MM.1S (cell line): Measurements from ENCODE around the gene AAK1.

ENCODE experiments used
- DNase-seq: peaks from one replicate; pipeline ENCODE4 v3.0.0-alpha.2; 2015
- H2AFZ ChIP-seq: fragments of 300-600 bp; sonication (generic); 2 replicates; pipeline ENCODE4 v1.6.0; 2016; ENCODE audit warnings: antibody characterized with exemption, low read length
- H3F3A ChIP-seq: fragments of 300-600 bp; sonication (generic); 2 replicates; pipeline ENCODE4 v1.6.1; 2016; ENCODE audit warnings: mild to moderate bottlenecking, antibody characterized with exemption, low read length, moderate library complexity, mixed read lengths; ENCODE audit not compliant: insufficient read depth
- H3K27ac ChIP-seq: fragments of 300-600 bp; sonication (generic); 2 replicates; pipeline ENCODE4 v1.5.1; 2016; ENCODE audit warnings: mild to moderate bottlenecking, low read length
- H3K27me3 ChIP-seq: fragments of 300-600 bp; sonication (generic); replicated peaks from 2 replicates; pipeline ENCODE4 v1.6.0; 2016; ENCODE audit warnings: low read length; ENCODE audit not compliant: insufficient read depth
- H3K36me3 ChIP-seq: fragments of 300-600 bp; sonication (generic); replicated peaks from 2 replicates; pipeline ENCODE4 v1.6.1; 2016; ENCODE audit warnings: mild to moderate bottlenecking, low read length, mixed read lengths; ENCODE audit not compliant: insufficient read depth
- H3K4me1 ChIP-seq: fragments of 300-600 bp; sonication (generic); 2 replicates; pipeline ENCODE4 v1.6.1; 2016; ENCODE audit warnings: low read length, mixed read lengths
- H3K4me2 ChIP-seq: fragments of 300-600 bp; sonication (generic); 2 replicates; pipeline ENCODE4 v1.6.0; 2016; ENCODE audit warnings: low read depth, low read length
- H3K4me3 ChIP-seq: fragments of 300-600 bp; sonication (generic); 2 replicates; pipeline ENCODE4 v1.5.1; 2016; ENCODE audit warnings: low read length, mixed read lengths
- H3K79me2 ChIP-seq: fragments of 300-600 bp; sonication (generic); 2 replicates; pipeline ENCODE4 v1.6.1; 2016; ENCODE audit warnings: mixed run types, low read length, mixed read lengths
- H3K9ac ChIP-seq: fragments of 300-600 bp; sonication (generic); 2 replicates; pipeline ENCODE4 v1.6.1; 2016; ENCODE audit warnings: low read length, mixed read lengths
- H3K9me2 ChIP-seq: fragments of 300-600 bp; sonication (generic); replicated peaks from 2 replicates; pipeline ENCODE4 v1.6.1; 2016; ENCODE audit warnings: mild to moderate bottlenecking, low read length, mixed read lengths; ENCODE audit not compliant: insufficient read depth
- H3K9me3 ChIP-seq: fragments of 300-600 bp; sonication (generic); replicated peaks from 2 replicates; pipeline ENCODE4 v1.6.1; 2016; ENCODE audit warnings: mild to moderate bottlenecking, low read length, mixed read lengths; ENCODE audit not compliant: insufficient read depth
- H4K20me1 ChIP-seq: fragments of 300-600 bp; sonication (generic); 2 replicates; pipeline ENCODE4 v1.6.1; 2016; ENCODE audit warnings: mild to moderate bottlenecking, low read length, moderate library complexity, mixed read lengths; ENCODE audit not compliant: insufficient read depth
- EZH2 ChIP-seq: fragments of 300-600 bp; sonication (generic); optimal IDR thresholded peaks from 2 replicates; pipeline ENCODE3; 2017; ENCODE audit warnings: low read depth, mild to moderate bottlenecking, antibody characterized with exemption, low read length, mixed read lengths
- EZH2phosphoT487 ChIP-seq: fragments of 300-600 bp; sonication (generic); IDR thresholded peaks from 2 replicates; pipeline ENCODE4 v1.6.1; 2018; ENCODE audit warnings: antibody characterized with exemption, low read length
- TF ChIP-seq, protein P1 (sequence below): fragments of 300-600 bp; sonication (generic); IDR thresholded peaks from 2 replicates; pipeline ENCODE4 v1.5.1; 2016; ENCODE audit warnings: antibody characterized with exemption, low read length, mixed read lengths

The AAK1 gene

GRCh38 chr2:69461404-69461803 lies 182.1 kb downstream of the AAK1 start:
- Histone ChIP-seq H3K36me3 (no peaks in the 10 kb centered on the region), H3K4me3 (no peak overlapping the region), H3K9ac (no peak overlapping the region), H3K9me2 (no peaks in the 10 kb centered on the region), H3K4me2 (no peak overlapping the region), H4K20me1 (no peaks in the 10 kb centered on the region), H3K27ac (no peak overlapping the region), H2AFZ (no peak overlapping the region), H3K9me3 (no peaks in the 10 kb centered on the region), H3K27me3 (no peaks in the 10 kb centered on the region), H3K79me2 (no peaks in the 10 kb centered on the region), H3K4me1 (no peaks in the 10 kb centered on the region), H3F3A (no peaks in the 10 kb centered on the region)
- TF ChIP-seq, protein P1, sequence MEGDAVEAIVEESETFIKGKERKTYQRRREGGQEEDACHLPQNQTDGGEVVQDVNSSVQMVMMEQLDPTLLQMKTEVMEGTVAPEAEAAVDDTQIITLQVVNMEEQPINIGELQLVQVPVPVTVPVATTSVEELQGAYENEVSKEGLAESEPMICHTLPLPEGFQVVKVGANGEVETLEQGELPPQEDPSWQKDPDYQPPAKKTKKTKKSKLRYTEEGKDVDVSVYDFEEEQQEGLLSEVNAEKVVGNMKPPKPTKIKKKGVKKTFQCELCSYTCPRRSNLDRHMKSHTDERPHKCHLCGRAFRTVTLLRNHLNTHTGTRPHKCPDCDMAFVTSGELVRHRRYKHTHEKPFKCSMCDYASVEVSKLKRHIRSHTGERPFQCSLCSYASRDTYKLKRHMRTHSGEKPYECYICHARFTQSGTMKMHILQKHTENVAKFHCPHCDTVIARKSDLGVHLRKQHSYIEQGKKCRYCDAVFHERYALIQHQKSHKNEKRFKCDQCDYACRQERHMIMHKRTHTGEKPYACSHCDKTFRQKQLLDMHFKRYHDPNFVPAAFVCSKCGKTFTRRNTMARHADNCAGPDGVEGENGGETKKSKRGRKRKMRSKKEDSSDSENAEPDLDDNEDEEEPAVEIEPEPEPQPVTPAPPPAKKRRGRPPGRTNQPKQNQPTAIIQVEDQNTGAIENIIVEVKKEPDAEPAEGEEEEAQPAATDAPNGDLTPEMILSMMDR, result no peak
- TF ChIP-seq EZH2 (no peak), EZH2phosphoT487 (no peak)
- DNase-seq, result no peak

DNA sequence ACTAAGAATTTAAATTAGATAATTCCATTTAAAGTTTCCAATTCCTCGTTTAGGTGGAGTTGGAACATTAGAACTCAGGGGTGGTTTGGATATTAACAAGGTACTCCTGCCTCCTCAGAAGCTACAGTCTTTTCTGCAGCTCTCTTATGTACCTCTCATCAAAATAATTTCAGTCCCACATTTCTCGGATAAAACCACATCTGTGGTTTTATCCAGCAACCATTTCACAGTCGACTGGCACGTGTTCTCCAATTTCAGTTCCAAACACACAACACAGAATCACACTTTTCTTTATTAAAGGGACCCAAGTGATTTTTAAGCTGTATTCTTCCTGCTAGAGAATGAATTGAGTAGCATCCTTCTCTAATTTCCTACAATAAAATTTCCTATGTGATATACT lies 183.6 kb downstream of the AAK1 start:
- no peak for TF ChIP-seq EZH2
- TF ChIP-seq, protein P1, result no peak
- no peak for TF ChIP-seq EZH2phosphoT487
- H3K27ac ChIP-seq, result no peak overlapping the region

DNA sequence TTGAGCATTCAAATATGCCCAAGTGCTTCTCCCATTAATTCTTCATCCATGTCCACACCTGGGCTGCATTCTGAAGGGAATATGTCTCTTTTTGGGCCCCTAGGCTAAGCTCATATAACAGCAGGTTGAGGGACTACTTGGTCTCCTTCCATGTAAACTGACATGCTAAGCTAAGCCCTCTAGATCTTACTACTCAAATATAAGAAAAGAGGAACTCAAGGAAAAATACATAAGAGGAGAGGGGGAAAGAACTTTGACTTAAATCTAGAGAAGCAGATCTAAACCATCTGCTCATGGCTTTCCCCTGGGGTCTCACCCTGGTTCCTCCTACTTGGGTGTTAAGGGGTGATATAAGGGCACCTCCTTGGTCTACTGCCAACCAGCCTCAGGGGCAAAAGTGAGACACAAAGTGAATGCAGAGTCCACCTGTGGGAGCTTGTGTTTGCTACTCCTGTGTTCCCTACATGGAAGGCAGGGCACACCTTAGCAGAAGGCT lies 186.5 kb downstream of the AAK1 start:
- no peak for DNase-seq
- Histone ChIP-seq H3K36me3 (no peaks in the 10 kb centered on the region), H3K9me2 (no peaks in the 10 kb centered on the region), H3K27me3 (no peaks in the 10 kb centered on the region), H3F3A (no peaks in the 10 kb centered on the region), H2AFZ (no peak overlapping the region), H4K20me1 (no peaks in the 10 kb centered on the region), H3K79me2 (no peaks in the 10 kb centered on the region), H3K9me3 (no peaks in the 10 kb centered on the region), H3K4me1 (no peaks in the 10 kb centered on the region), H3K27ac (no peak overlapping the region), H3K4me3 (no peak overlapping the region), H3K4me2 (no peak overlapping the region), H3K9ac (no peak overlapping the region)
- no peak for TF ChIP-seq EZH2phosphoT487
- TF ChIP-seq, protein P1, result no peak
- TF ChIP-seq EZH2, result no peak

More for the DNA sequence above, 183.6 kb downstream of the AAK1 start:
- H3K9ac ChIP-seq, result no peak overlapping the region
- H3F3A ChIP-seq, result no peaks in the 10 kb centered on the region
- no peaks in the 10 kb centered on the region for H3K9me3 ChIP-seq
- DNase-seq, result no peak
- no peaks in the 10 kb centered on the region for H3K79me2 ChIP-seq
- H3K4me1 ChIP-seq, result no peaks in the 10 kb centered on the region
- no peak overlapping the region for H3K4me3 ChIP-seq
- no peak overlapping the region for H2AFZ ChIP-seq
- H3K36me3 ChIP-seq, result no peaks in the 10 kb centered on the region
- H3K4me2 ChIP-seq, result no peak overlapping the region
- no peaks in the 10 kb centered on the region for H3K27me3 ChIP-seq
- no peaks in the 10 kb centered on the region for H4K20me1 ChIP-seq
- H3K9me2 ChIP-seq, result no peaks in the 10 kb centered on the region
